Measurements from ENCODE around the gene MAEA.

The MAEA gene

GRCh38 chr4:1380368-1381151, 90.9 kb downstream of the MAEA start:
- no peaks in the 10 kb centered on the region for H3F3A ChIP-seq (ENCODE audit: low read depth)
- H2AFZ ChIP-seq (ENCODE audit: low read length): no peak overlapping the region
- no peaks in the 10 kb centered on the region for H3K79me2 ChIP-seq (ENCODE audit: insufficient read depth, low read length)
- no peaks in the 10 kb centered on the region; the same call in 1 of the 2 replicates for H3K36me3 ChIP-seq (ENCODE audit: insufficient read depth, low read length)
- H3K4me3 ChIP-seq (ENCODE audit: low read length, poor library complexity, severe bottlenecking): no peak overlapping the region
- H3K9me2 ChIP-seq (replicated peaks; ENCODE audit: low read depth, low read length): no peaks in the 10 kb centered on the region
- no peak for TF ChIP-seq EZH2phosphoT487 (IDR thresholded peaks at IDR 0.05; ENCODE audit: borderline replicate concordance)
- TF ChIP-seq, protein P1, sequence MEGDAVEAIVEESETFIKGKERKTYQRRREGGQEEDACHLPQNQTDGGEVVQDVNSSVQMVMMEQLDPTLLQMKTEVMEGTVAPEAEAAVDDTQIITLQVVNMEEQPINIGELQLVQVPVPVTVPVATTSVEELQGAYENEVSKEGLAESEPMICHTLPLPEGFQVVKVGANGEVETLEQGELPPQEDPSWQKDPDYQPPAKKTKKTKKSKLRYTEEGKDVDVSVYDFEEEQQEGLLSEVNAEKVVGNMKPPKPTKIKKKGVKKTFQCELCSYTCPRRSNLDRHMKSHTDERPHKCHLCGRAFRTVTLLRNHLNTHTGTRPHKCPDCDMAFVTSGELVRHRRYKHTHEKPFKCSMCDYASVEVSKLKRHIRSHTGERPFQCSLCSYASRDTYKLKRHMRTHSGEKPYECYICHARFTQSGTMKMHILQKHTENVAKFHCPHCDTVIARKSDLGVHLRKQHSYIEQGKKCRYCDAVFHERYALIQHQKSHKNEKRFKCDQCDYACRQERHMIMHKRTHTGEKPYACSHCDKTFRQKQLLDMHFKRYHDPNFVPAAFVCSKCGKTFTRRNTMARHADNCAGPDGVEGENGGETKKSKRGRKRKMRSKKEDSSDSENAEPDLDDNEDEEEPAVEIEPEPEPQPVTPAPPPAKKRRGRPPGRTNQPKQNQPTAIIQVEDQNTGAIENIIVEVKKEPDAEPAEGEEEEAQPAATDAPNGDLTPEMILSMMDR (conservative IDR thresholded peaks at IDR 0.05; ENCODE audit: low read length): no peak
- H3K9ac ChIP-seq (ENCODE audit: low read depth, low read length, poor library complexity, severe bottlenecking): no peak overlapping the region
- no peaks in the 10 kb centered on the region for H3K27me3 ChIP-seq (ENCODE audit: insufficient read depth, low read length, poor library complexity, severe bottlenecking)
- H3K4me1 ChIP-seq (ENCODE audit: insufficient read depth, low read length, poor library complexity, severe bottlenecking): no peaks in the 10 kb centered on the region
- H3K9me3 ChIP-seq (ENCODE audit: insufficient read depth, low read depth, low read length): no peaks in the 10 kb centered on the region
- no peak overlapping the region for H3K4me2 ChIP-seq (ENCODE audit: low read depth, low read length, poor library complexity, severe bottlenecking)
- H4K20me1 ChIP-seq (ENCODE audit: insufficient read depth, low read length, poor library complexity, severe bottlenecking): no peaks in the 10 kb centered on the region

- Histone ChIP-seq H3K9me3 (ENCODE audit: insufficient read depth, low read depth, low read length) (no peaks in the 10 kb centered on the region), H3K4me1 (ENCODE audit: insufficient read depth, low read length, poor library complexity, severe bottlenecking) (no peaks in the 10 kb centered on the region), H3K4me2 (ENCODE audit: low read depth, low read length, poor library complexity, severe bottlenecking) (no peak overlapping the region), H3K9ac (ENCODE audit: low read depth, low read length, poor library complexity, severe bottlenecking) (no peak overlapping the region), H3K27me3 (ENCODE audit: insufficient read depth, low read length, poor library complexity, severe bottlenecking) (no peaks in the 10 kb centered on the region), H3F3A (ENCODE audit: low read depth) (no peaks in the 10 kb centered on the region), H2AFZ (ENCODE audit: low read length) (no peak overlapping the region), H3K9me2 (replicated peaks; ENCODE audit: low read depth, low read length) (no peaks in the 10 kb centered on the region), H4K20me1 (ENCODE audit: insufficient read depth, low read length, poor library complexity, severe bottlenecking) (no peaks in the 10 kb centered on the region), H3K4me3 (ENCODE audit: low read length, poor library complexity, severe bottlenecking) (no peak overlapping the region), H3K36me3 (ENCODE audit: insufficient read depth, low read length) (no peaks in the 10 kb centered on the region), H3K79me2 (ENCODE audit: insufficient read depth, low read length) (no peaks in the 10 kb centered on the region)
- TF ChIP-seq EZH2phosphoT487 (IDR thresholded peaks at IDR 0.05; ENCODE audit: borderline replicate concordance): no peak
- TF ChIP-seq, protein P1 (conservative IDR thresholded peaks at IDR 0.05; ENCODE audit: low read length): no peak
Measured at GRCh38 chr4:1381181-1381621, 91.5 kb downstream of the MAEA start.

- Histone ChIP-seq H3K79me2 (ENCODE audit: insufficient read depth, low read length) (no peaks in the 10 kb centered on the region), H3K4me3 (ENCODE audit: low read length, poor library complexity, severe bottlenecking) (no peak overlapping the region), H4K20me1 (ENCODE audit: insufficient read depth, low read length, poor library complexity, severe bottlenecking) (no peaks in the 10 kb centered on the region), H2AFZ (ENCODE audit: low read length) (no peak overlapping the region), H3K9me3 (ENCODE audit: insufficient read depth, low read depth, low read length) (no peaks in the 10 kb centered on the region), H3K4me2 (ENCODE audit: low read depth, low read length, poor library complexity, severe bottlenecking) (no peak overlapping the region), H3K9ac (ENCODE audit: low read depth, low read length, poor library complexity, severe bottlenecking) (no peak overlapping the region), H3K9me2 (replicated peaks; ENCODE audit: low read depth, low read length) (no peaks in the 10 kb centered on the region), H3F3A (ENCODE audit: low read depth) (no peaks in the 10 kb centered on the region), H3K27me3 (ENCODE audit: insufficient read depth, low read length, poor library complexity, severe bottlenecking) (no peaks in the 10 kb centered on the region), H3K36me3 (ENCODE audit: insufficient read depth, low read length) (no peaks in the 10 kb centered on the region), H3K4me1 (ENCODE audit: insufficient read depth, low read length, poor library complexity, severe bottlenecking) (no peaks in the 10 kb centered on the region)
- no peak for TF ChIP-seq EZH2phosphoT487 (IDR thresholded peaks at IDR 0.05; ENCODE audit: borderline replicate concordance)
- TF ChIP-seq, protein P1 (conservative IDR thresholded peaks at IDR 0.05; ENCODE audit: low read length): no peak
Measured at GRCh38 chr4:1381944-1382541, 92.4 kb downstream of the MAEA start.

All from Loucy (cell line).